Gastrocnemius medialis (tissue), 4 donors: ENCODE results near the gene EXOG.

Source experiments
- CTCF ChIP-seq, 5 experiments: fragments of 450-650 bp in 3 of 5; fragments of 200-600 bp in 2 of 5; sonication (generic) in 2 of 5; IDR thresholded peaks in 4 of 5; conservative IDR thresholded peaks in 1 of 5; 1 replicate in 4 of 5; 2 replicates in 1 of 5; pipeline ENCODE4 v1.5.1; 2016 to 2019; ENCODE audit warnings: antibody characterized with exemption in 5 of 5, mild to moderate bottlenecking in 3 of 5, moderate library complexity in 3 of 5
- POLR2A ChIP-seq, 2 donors: fragments of 450-650 bp; IDR thresholded peaks; one replicate each; pipeline ENCODE4 v1.6.1; 2017; ENCODE audit warnings: antibody characterized with exemption in 2 of 2, mild to moderate bottlenecking in 2 of 2, moderate library complexity in 2 of 2

- TF ChIP-seq CTCF (IDR thresholded peaks at IDR 0.05 in 4 of 5, conservative IDR thresholded peaks at IDR 0.05 in 1 of 5) (peak in 1 of 5 experiments; percentile 14), POLR2A (IDR thresholded peaks at IDR 0.05) (peak in 1 of 2 donors; percentile 69)
These were observed 42.8 kb upstream of the EXOG start, which contains the start of gene ACVR2B for GRCh38 chr3:38453075-38453912.
